Trophoblast cell (in vitro differentiated cells and primary cell): ENCODE results near the gene ERI2.

Experiments
- DNase-seq, 2 donors: peaks; one replicate each; pipeline ENCODE4 v3.0.0-alpha.2; 2016
- H2AFZ ChIP-seq: 2 replicates; pipeline ENCODE4 v1.6.1; 2013; ENCODE audit warnings: low read length, moderate library complexity, mild to moderate bottlenecking; ENCODE audit not compliant: insufficient read depth, poor library complexity
- H2AK5ac ChIP-seq: 2 replicates; pipeline ENCODE4 v1.6.1; 2013; ENCODE audit warnings: mild to moderate bottlenecking, low read length
- H2BK120ac ChIP-seq: 2 replicates; pipeline ENCODE4 v1.6.1; 2013; ENCODE audit warnings: low read length, mild to moderate bottlenecking, moderate library complexity; ENCODE audit not compliant: insufficient read depth, poor library complexity
- H2BK12ac ChIP-seq: 2 replicates; pipeline ENCODE4 v1.6.1; 2013; ENCODE audit warnings: mild to moderate bottlenecking, low read length, moderate library complexity
- H2BK5ac ChIP-seq: 2 replicates; pipeline ENCODE4 v1.6.1; 2013; ENCODE audit warnings: low read length, low read depth, moderate library complexity, mild to moderate bottlenecking; ENCODE audit not compliant: poor library complexity
- H3K14ac ChIP-seq: 2 replicates; pipeline ENCODE4 v1.6.1; 2013; ENCODE audit warnings: mild to moderate bottlenecking, low read length
- H3K18ac ChIP-seq: 2 replicates; pipeline ENCODE4 v1.6.1; 2013; ENCODE audit warnings: mild to moderate bottlenecking, low read length
- H3K23ac ChIP-seq: 2 replicates; pipeline ENCODE4 v1.6.1; 2013; ENCODE audit warnings: low read length
- H3K27ac ChIP-seq: 2 replicates; pipeline ENCODE4 v1.5.1; 2013; ENCODE audit warnings: low read depth, mild to moderate bottlenecking, inconsistent platforms, low read length, moderate library complexity
- H3K27me3 ChIP-seq: 2 replicates; pipeline ENCODE4 v1.6.1; 2013; ENCODE audit warnings: inconsistent platforms, mild to moderate bottlenecking, low read length, moderate library complexity; ENCODE audit not compliant: insufficient read depth
- H3K36me3 ChIP-seq, 2 experiments: 1 replicate in 1 of 2; 2 replicates in 1 of 2; pipeline ENCODE4 v1.6.1; 2013; ENCODE audit warnings: low read length in 2 of 2, mild to moderate bottlenecking in 2 of 2, moderate library complexity in 1 of 2; ENCODE audit not compliant: insufficient read depth in 2 of 2, control insufficient read depth in 1 of 2
- H3K4ac ChIP-seq: 2 replicates; pipeline ENCODE4 v1.6.1; 2013; ENCODE audit warnings: low read depth, mild to moderate bottlenecking, low read length, moderate library complexity
- H3K4me1 ChIP-seq, 2 experiments: 1 replicate in 1 of 2; 2 replicates in 1 of 2; pipeline ENCODE4 v1.6.1; 2013; ENCODE audit warnings: low read length in 2 of 2, mild to moderate bottlenecking in 2 of 2, moderate library complexity in 1 of 2; ENCODE audit not compliant: insufficient read depth in 2 of 2, control insufficient read depth in 1 of 2
- H3K4me2 ChIP-seq: 2 replicates; pipeline ENCODE4 v1.6.1; 2013; ENCODE audit warnings: inconsistent platforms, mild to moderate bottlenecking, low read length, moderate library complexity
- H3K4me3 ChIP-seq: 2 replicates; pipeline ENCODE4 v1.5.1; 2013; ENCODE audit warnings: mild to moderate bottlenecking, low read depth, low read length, inconsistent platforms
- H3K79me1 ChIP-seq: one replicate; pipeline ENCODE4 v1.6.1; 2013; ENCODE audit warnings: low read length
- H3K79me2 ChIP-seq: 2 replicates; pipeline ENCODE4 v1.6.1; 2013; ENCODE audit warnings: low read length, mild to moderate bottlenecking; ENCODE audit not compliant: control insufficient read depth, insufficient read depth, poor library complexity
- H3K9ac ChIP-seq: 2 replicates; pipeline ENCODE4 v1.6.1; 2013; ENCODE audit warnings: mild to moderate bottlenecking, low read length
- H3K9me3 ChIP-seq: 2 replicates; pipeline ENCODE4 v1.6.1; 2013; ENCODE audit warnings: low read depth, mild to moderate bottlenecking, control low read depth, inconsistent platforms, low read length; ENCODE audit not compliant: insufficient read depth
- H4K12ac ChIP-seq: 2 replicates; pipeline ENCODE4 v1.6.1; 2013; ENCODE audit warnings: low read depth, mild to moderate bottlenecking, low read length, moderate library complexity
- H4K8ac ChIP-seq: 2 replicates; pipeline ENCODE4 v1.6.1; 2013; ENCODE audit warnings: low read depth, mild to moderate bottlenecking, low read length, moderate library complexity
- H4K91ac ChIP-seq: one replicate; pipeline ENCODE4 v1.6.1; 2013; ENCODE audit warnings: low read depth, mild to moderate bottlenecking, low read length, moderate library complexity
- WGBS: extraction: QIAGEN DNeasy Blood & Tissue Kit; methylation state at CpG from one replicate; pipeline ENCODE4 v1.1.7; 2013; ENCODE audit warnings: missing lambda C conversion rate; ENCODE audit not compliant: insufficient read length, insufficient coverage; ENCODE audit errors: extremely low coverage; 5-methylcytosine and 5-hydroxymethylcytosine counted together

ERI2 gene

GRCh38 chr16:20846551-20846950, 40.3 kb upstream of the ERI2 start:
- Histone ChIP-seq H3K14ac (no peak overlapping the region), H2BK12ac (no peak overlapping the region), H2BK5ac (no peak overlapping the region), H2AK5ac (no peak overlapping the region), H3K23ac (no peak overlapping the region), H3K79me2 (no peaks in the 10 kb centered on the region), H2AFZ (no peak overlapping the region), H3K79me1 (no peaks in the 10 kb centered on the region), H4K8ac (no peak overlapping the region), H3K36me3 (peaks cover 0 to 2% of the 10 kb centered on the region in 2 experiments), H4K12ac (no peak overlapping the region), H3K4ac (no peak overlapping the region), H3K27ac (no peak overlapping the region), H3K18ac (no peak overlapping the region), H3K9me3 (no peaks in the 10 kb centered on the region), H4K91ac (no peak overlapping the region), H3K4me2 (no peak overlapping the region), H3K4me3 (no peak overlapping the region), H3K9ac (no peak overlapping the region), H3K27me3 (no peaks in the 10 kb centered on the region), H3K4me1 (no peaks in the 10 kb centered on the region), H2BK120ac (no peak overlapping the region)
- DNase-seq, result no peak

- Histone ChIP-seq H3K36me3 (peaks cover 0 to 2% of the 10 kb centered on the region in 2 experiments), H2BK12ac (no peak overlapping the region), H2BK5ac (no peak overlapping the region), H3K79me1 (no peaks in the 10 kb centered on the region), H3K4me2 (no peak overlapping the region), H4K91ac (no peak overlapping the region), H3K9ac (no peak overlapping the region), H3K23ac (no peak overlapping the region), H3K18ac (no peak overlapping the region), H3K14ac (no peak overlapping the region), H4K12ac (no peak overlapping the region), H2AFZ (no peak overlapping the region), H2BK120ac (no peak overlapping the region), H2AK5ac (no peak overlapping the region), H3K4me3 (no peak overlapping the region), H3K79me2 (no peaks in the 10 kb centered on the region), H3K9me3 (no peaks in the 10 kb centered on the region), H3K27me3 (no peaks in the 10 kb centered on the region), H3K4me1 (no peaks in the 10 kb centered on the region), H4K8ac (no peak overlapping the region), H3K27ac (no peak overlapping the region), H3K4ac (no peak overlapping the region)
- no peak for DNase-seq
- WGBS, result no CpG with 5 or more reads among the region's 6 CpGs
Observed at GRCh38 chr16:20846030-20846429, 39.8 kb upstream of the ERI2 start.

DNA sequence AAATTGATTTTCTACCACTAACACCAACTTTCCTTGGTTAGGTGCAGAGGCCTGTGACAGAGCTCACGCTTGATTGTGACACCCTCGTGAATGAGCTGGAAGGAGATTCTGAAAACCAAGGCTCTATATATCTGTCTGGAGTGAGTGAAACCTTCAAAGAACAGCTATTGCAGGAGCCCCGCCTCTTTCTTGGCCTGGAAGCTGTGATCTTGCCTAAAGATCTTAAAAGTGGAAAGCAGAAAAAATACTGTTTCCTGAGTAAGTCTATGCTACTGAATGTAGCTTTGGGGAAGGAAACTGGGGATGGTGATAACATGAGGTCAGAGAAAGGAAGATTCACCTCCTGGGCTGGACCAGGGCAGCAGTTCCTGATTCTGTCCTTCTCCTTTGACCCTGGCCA, 38.3 kb upstream of the ERI2 start:
- H3K23ac ChIP-seq, result no peak overlapping the region
- no CpG with 5 or more reads among the region's 3 CpGs for WGBS
- H3K9ac ChIP-seq, result no peak overlapping the region
- H3K4me1 ChIP-seq, result no peaks in the 10 kb centered on the region
- H3K27me3 ChIP-seq, result no peaks in the 10 kb centered on the region
- no peaks in the 10 kb centered on the region for H3K79me1 ChIP-seq
- H3K4ac ChIP-seq, result no peak overlapping the region
- H4K8ac ChIP-seq, result no peak overlapping the region
- H2BK5ac ChIP-seq, result no peak overlapping the region
- no peak overlapping the region for H3K18ac ChIP-seq
- no peak overlapping the region for H3K4me2 ChIP-seq
- no peak overlapping the region for H3K14ac ChIP-seq
- peaks cover 0 to 2% of the 10 kb centered on the region in 2 experiments for H3K36me3 ChIP-seq
- no peak for DNase-seq
- H4K12ac ChIP-seq, result no peak overlapping the region
- no peak overlapping the region for H2BK120ac ChIP-seq
- H3K79me2 ChIP-seq, result no peaks in the 10 kb centered on the region
- no peak overlapping the region for H3K4me3 ChIP-seq
- no peak overlapping the region for H2AK5ac ChIP-seq
- no peak overlapping the region for H4K91ac ChIP-seq
- H2BK12ac ChIP-seq, result no peak overlapping the region
- H2AFZ ChIP-seq, result no peak overlapping the region
- H3K9me3 ChIP-seq, result no peaks in the 10 kb centered on the region
- H3K27ac ChIP-seq, result no peak overlapping the region

DNA sequence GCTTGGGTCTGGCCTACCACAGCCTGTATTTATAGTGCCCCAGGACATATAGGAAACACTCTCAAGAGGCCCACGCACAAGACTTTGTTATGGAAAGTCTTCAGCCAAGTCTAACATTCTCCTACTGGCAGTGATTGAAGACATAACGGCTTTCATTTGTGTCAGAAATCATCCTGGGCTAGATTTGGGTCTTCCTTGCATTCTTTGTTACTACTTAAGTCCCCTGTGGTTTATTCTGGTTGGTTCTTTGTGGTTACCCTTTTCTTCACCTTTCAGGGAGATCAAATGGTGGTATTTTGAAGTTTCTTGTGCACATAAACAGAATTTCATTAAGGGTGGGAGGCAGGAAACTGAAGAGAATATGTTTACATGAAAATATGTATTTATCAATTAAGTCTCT, 37.8 kb upstream of the ERI2 start:
- Histone ChIP-seq H2BK12ac (no peak overlapping the region), H4K91ac (no peak overlapping the region), H2BK120ac (no peak overlapping the region), H3K4me1 (no peaks in the 10 kb centered on the region), H3K27ac (no peak overlapping the region), H3K36me3 (peaks cover 0 to 2% of the 10 kb centered on the region in 2 experiments), H3K14ac (no peak overlapping the region), H3K79me2 (no peaks in the 10 kb centered on the region), H3K4me2 (no peak overlapping the region), H3K79me1 (no peaks in the 10 kb centered on the region), H2AFZ (no peak overlapping the region), H3K18ac (no peak overlapping the region), H2AK5ac (no peak overlapping the region), H3K9me3 (no peaks in the 10 kb centered on the region), H4K8ac (no peak overlapping the region), H3K23ac (no peak overlapping the region), H2BK5ac (no peak overlapping the region), H4K12ac (no peak overlapping the region), H3K4ac (no peak overlapping the region), H3K9ac (no peak overlapping the region), H3K27me3 (no peaks in the 10 kb centered on the region), H3K4me3 (no peak overlapping the region)
- no peak for DNase-seq
- no CpG with 5 or more reads among the region's 2 CpGs for whole genome bisulfite sequencing
